HG02884 (cell line): ENCODE results near the gene MLLT3.
A peak's percentile ranks its signal among the peaks of the same experiment; 100 is the strongest.
"Not testable (repeated sequence)": the region's sequence is repeated elsewhere in the genome, so short reads cannot be mapped to it uniquely, and the experiment has no call there.

ENCODE experiments used
- ATAC-seq: cut with Tn5 transposase; IDR thresholded peaks from one replicate; pipeline ENCODE4 v1.9.1; 2021; ENCODE audit warnings: mild to moderate bottlenecking, moderate library complexity; ENCODE audit not compliant: unreplicated experiment

Gene MLLT3

GRCh38 chr9:20599195-20599594 is 23.1 kb downstream of the MLLT3 start:
- ATAC-seq: no peak

DNA sequence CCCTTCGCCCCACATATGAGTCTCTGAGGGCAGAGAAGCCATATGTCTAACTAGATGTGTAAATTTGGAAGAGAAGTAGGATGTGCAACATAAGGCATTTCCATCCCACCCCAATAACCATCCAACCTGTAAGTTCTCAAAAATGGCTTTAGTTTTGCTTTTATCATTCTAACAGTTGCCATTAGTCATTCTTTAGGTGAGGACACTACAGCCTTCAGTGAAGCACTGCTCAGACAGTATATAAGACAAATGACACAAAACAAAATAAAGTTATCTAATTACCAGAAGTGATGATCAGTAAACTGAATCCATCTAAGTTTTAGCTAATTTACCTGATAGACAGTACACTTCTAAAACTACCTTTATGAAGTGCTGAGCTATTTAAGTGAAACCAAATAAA is 23.9 kb downstream of the MLLT3 start:
- no peak for ATAC-seq

GRCh38 chr9:20597862-20598261 is 24.4 kb downstream of the MLLT3 start:
- ATAC-seq: no peak

DNA sequence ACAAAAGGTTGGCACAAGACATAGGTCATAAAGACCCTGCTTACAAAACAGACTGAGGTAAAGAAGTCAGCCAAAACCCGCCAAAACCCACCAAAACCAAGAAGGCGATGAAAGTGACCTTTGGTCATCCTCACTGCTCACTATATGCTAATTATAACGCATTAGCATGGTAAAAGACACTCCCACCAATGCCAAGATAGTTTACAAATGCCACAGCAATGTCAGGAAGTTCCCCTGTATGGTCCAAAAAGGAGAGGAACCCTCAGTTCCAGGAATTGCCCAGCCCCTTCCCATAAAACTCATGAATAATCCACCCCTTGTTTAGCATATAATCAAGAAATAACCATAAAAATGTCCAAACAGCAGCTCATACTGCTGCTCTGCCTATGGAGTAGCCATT is 27.7 kb downstream of the MLLT3 start:
- no peak for ATAC-seq

DNA sequence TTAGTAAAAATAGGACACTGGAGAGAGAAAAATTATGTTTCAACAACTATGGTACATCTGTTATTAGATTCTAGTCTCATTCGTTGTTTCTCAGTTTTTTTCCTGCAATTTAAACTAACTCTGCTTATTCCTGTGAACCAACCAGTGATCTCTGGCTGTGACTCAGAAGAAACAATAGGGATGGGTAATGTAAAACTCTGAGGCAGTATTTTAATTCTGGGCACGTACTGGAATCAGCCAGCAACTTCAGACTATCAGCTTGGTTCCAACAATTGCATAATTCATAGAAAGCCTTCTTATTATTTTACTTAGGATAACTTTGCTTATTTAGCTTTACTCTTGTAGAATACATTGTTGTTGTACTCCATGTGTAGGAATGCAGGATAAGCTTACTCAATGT is 28.8 kb downstream of the MLLT3 start:
- no peak for ATAC-seq

DNA sequence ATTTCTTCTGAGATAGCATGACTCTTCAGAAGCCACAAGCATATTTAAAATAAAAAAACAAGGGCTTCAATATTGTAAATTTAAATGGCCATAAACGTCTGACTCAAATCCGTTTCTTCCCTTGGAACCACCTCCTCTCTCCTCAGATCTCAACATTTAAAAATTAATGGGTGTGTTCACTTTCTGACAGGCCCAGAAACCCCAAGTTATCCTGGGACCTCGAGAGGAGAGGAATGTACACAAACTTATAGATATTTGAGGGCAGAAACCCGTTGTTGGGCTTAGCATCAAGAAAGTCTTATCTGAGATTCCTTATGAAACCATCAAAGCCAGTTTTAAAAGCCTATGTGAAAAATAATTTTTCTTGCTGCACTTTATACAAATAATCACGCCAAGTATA is 29.2 kb downstream of the MLLT3 start:
- ATAC-seq: no peak

DNA sequence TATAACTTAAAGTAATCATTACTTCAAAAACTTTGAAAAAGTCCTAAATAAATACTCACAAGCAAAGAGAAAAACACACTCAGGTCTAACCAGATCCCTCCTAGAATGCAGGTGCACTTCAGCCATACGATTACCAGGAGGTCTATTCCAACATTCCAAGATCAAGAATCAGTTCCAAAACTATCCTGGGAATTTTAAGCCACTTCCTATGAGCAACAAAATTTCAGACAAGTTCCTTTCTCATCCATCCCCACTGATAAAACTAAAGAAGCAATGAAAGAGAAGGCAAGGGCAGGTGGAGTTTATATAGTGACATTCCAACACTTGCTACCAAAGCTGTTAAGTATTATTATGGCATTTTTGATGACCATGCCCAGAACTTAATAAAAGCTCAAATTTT is 29.6 kb downstream of the MLLT3 start:
- ATAC-seq: no peak

- ATAC-seq: no peak
Measured at GRCh38 chr9:20591223-20591622, 31.1 kb downstream of the MLLT3 start.

DNA sequence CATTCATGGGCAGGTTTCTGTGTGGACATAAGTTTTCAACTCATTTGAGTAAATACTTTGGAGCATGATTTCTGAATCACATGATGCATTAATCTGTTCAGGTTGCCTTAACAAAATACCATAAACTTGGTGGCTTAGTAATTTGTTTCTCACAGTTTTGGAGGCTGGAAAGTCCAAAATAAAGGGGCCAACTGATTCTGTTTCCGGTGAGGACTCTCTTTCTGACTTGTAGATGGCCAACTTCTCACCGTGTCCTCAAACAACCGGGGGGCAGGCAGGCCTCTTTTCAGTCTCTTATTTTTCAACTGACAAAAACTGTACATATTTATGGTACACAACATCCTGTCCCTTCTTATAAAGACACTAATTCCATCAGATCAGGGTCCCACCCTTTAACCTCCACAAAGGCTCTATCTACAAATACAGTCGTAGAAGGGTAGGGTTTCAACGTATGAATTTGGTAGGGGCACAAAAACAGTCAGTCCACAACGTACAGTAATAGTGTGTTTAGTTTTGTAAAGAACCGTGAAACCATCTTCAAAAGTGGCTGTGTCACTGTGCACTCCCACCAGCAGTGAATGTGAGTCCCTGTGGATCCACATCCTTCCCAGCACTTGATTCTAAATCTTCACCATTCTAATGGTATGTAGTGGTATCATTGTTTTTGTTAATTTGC is 37.2 kb downstream of the MLLT3 start:
- no peak for ATAC-seq

- not testable (repeated sequence) for ATAC-seq
Measured at GRCh38 chr9:20583088-20583487, 39.2 kb downstream of the MLLT3 start.

GRCh38 chr9:20582150-20582549 is 40.1 kb downstream of the MLLT3 start:
- ATAC-seq: peak; percentile 56

DNA sequence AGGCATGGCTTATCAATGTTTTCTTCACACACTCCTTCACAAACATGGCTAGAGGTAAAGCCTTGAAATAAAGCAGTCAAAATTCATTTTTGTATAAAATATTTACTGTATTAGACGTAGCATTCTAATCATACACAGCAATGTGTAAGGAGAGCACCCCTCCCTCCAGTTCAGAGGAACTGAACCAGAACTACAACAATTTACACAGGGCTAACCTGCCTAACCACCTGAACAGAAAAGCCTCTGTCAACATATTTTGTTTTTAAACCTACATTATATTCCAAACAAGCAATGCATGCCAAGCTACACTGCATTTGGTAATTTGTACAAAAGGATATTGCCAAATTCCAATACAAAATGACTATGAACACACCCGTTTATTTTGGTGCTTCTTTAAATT is 41.6 kb downstream of the MLLT3 start:
- ATAC-seq: no peak

GRCh38 chr9:20579524-20580314 is 42.6 kb downstream of the MLLT3 start:
- ATAC-seq: no peak

- ATAC-seq: no peak
Measured at GRCh38 chr9:20573023-20573422, 49.3 kb downstream of the MLLT3 start.

DNA sequence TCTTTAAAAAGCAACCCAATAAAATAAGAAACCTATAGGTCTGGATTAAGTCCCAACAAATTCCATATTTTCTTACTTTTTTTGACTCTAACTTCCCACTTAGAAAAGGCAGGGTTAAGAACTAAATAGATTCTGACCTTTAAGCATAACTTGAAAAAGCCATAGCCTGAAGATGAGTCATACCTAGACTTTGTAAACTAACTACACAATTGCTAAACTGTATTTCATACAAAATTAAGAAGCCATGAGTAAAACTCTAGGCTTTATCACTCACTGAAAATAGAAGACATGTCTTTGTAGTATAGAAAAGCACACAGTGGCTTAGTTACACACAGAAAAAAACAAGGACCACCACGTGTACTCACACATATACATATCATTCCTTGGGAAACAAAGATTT is 51.5 kb downstream of the MLLT3 start:
- ATAC-seq: peak; percentile 91

GRCh38 chr9:20570087-20570486 is 52.2 kb downstream of the MLLT3 start:
- ATAC-seq: no peak

DNA sequence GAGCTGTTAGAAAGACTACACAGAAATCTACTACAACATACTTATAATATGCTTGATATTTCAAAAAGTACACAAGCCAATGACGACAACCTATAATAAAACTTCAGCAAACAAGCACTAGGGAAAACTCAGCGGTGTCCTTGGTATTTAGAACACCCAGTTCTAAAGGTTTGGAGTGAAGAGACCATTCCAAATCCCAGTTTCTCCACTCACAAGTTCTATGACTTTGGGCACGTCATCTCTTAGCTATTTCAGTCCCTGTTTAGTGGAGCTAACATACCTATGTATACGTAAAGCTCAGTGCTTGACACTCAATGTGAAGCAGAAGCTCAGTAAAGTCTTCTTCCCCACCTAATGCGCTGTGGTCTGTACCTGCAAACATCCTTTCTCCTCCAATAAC is 52.8 kb downstream of the MLLT3 start:
- no peak for ATAC-seq

- ATAC-seq: no peak
Measured at GRCh38 chr9:20568400-20568799, 53.9 kb downstream of the MLLT3 start.

DNA sequence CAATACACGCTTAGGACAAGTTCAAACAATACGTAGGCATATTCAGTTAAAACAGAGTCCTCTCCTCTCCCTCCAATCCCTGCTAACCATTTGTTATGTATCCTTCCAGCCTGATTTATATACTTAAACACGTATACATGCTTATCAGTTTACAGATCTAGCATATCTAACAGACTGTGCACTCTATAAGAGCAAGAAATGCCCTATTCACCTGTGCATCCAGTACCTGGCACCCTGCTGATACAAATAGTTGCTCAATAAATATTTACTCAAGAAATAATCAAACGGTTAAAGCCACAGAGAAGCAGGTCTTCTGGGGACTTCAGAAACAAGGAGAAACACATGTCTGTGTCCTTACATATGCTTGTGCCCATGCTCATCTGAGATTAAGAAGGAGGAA is 55.9 kb downstream of the MLLT3 start:
- ATAC-seq: no peak

DNA sequence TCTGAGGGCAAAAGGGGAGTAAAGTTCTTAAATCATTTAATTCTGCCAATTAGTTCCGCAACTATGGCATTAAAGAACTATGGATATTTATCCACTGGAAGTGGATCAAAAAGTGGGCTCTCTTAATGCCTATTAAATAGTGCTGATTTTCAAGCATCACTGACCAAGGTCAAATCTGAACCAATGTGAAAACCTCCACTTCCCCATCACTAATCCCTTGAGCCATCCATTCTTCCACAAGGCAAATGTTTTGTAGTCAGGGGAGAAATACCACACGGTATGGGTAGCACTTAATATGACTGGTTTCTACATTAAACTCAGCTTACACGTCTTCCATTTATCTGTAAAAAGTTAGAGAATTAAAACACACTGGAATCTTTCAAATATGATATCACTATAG is 57.6 kb downstream of the MLLT3 start:
- ATAC-seq: no peak

GRCh38 chr9:20563917-20564316 is 58.4 kb downstream of the MLLT3 start:
- ATAC-seq: no peak

DNA sequence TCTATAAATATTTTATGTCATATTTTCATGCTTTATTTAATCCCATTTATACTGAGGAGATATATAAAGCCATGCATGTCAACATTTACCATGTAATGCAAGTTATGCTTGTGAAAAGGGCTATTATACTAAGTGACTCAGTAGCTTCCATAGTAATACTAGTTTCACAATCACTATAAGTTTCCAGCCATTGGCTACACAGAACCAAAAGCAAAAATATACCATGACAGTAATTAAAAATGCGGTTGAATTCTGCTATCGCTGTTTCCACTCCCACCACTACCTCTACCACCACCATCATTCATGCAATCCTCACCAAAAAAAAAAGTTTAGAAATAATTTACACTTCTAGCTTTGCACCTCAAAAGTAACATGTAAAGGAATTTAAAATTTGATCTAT is 60.2 kb downstream of the MLLT3 start:
- ATAC-seq: peak; percentile 63

DNA sequence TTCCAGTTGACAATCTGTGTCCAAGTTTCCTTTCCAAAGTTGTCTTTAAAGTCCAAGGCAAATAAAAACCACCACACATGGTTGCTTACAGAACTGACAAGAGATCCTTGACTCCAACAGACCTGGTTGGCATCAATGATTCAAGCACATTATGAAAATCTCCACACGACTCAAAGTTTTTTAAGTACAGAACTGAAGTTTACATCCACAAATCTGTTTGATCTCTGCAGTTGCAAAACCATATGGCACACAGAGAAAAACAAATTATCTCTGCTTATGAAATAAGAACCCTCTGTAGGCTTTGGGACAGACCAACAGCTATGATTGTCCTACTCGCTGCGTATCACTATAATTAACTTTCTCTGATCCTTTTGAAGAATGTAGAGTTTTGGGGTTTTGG is 60.8 kb downstream of the MLLT3 start:
- no peak for ATAC-seq
